22Rv1 (cell line): Measurements from ENCODE around the gene GDPD5.

ENCODE experiments used
- ZFX ChIP-seq: fragments of 450-650 bp; IDR thresholded peaks from 2 replicates; pipeline ENCODE4 v1.6.1; 2017; ENCODE audit warnings: antibody characterized with exemption, borderline replicate concordance
- TF ChIP-seq, protein P1 (sequence below): fragments of 450-650 bp; IDR thresholded peaks from 2 replicates; pipeline ENCODE4 v1.5.1; 2017; ENCODE audit warnings: mild to moderate bottlenecking

DNA sequence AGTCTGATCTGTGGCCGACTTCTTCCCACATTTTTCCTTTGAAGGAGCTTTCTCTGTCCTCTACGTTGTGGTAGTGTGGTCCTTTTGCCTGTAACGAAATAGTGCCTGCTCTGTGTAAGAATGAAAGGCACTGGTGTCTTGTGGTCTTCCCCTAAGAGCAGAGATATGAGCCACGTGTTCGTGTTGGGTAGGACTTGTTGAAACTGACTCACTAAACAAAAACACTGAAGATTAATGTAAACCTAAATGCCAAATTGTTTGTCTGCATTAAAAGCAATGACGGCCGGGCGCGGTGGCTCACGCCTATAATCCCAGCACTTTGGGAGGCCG, 136.5 kb downstream of the GDPD5 start:
- TF ChIP-seq, protein P1, sequence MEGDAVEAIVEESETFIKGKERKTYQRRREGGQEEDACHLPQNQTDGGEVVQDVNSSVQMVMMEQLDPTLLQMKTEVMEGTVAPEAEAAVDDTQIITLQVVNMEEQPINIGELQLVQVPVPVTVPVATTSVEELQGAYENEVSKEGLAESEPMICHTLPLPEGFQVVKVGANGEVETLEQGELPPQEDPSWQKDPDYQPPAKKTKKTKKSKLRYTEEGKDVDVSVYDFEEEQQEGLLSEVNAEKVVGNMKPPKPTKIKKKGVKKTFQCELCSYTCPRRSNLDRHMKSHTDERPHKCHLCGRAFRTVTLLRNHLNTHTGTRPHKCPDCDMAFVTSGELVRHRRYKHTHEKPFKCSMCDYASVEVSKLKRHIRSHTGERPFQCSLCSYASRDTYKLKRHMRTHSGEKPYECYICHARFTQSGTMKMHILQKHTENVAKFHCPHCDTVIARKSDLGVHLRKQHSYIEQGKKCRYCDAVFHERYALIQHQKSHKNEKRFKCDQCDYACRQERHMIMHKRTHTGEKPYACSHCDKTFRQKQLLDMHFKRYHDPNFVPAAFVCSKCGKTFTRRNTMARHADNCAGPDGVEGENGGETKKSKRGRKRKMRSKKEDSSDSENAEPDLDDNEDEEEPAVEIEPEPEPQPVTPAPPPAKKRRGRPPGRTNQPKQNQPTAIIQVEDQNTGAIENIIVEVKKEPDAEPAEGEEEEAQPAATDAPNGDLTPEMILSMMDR = no peak
- TF ChIP-seq ZFX = no peak
